GM18505 (cell line): Measurements from ENCODE around the gene GLCE.

Experiments used
- ATAC-seq: cut with Tn5 transposase; IDR thresholded peaks from one replicate; pipeline ENCODE4 v1.9.1; 2021; ENCODE audit not compliant: unreplicated experiment
- POLR2A ChIP-seq: IDR thresholded peaks from 4 replicates; pipeline ENCODE4 v1.6.1; 2011; ENCODE audit warnings: borderline replicate concordance; ENCODE audit not compliant: insufficient read depth, insufficient read length; ENCODE audit errors: extremely low read depth

Gene GLCE

GRCh38 chr15:69244798-69245197 is 84.4 kb downstream of the GLCE start:
- ATAC-seq = no peak
- TF ChIP-seq POLR2A = no peak

DNA sequence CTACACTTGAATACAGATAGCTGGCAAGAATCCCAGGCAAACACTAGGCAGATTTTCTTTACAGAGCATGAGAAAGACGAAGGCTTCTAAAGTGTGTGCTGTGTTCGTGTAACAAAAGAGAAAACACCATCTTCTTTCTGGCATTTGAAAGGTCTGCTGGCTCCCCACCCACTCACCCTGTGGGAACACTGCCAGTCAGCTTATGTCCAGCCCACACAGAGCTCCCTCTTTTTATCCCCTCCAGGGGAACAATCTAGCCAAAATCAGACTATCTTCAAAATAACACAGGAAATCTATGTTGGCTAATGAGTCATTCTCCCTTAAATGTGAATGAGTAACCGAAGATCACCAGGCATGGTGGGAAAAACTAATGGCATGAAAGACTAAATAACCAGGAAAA is 92.7 kb downstream of the GLCE start:
- TF ChIP-seq POLR2A = no peak
- ATAC-seq = no peak

GRCh38 chr15:69265347-69265955 is 105.0 kb downstream of the GLCE start:
- no peak for ATAC-seq
- no peak for TF ChIP-seq POLR2A

DNA sequence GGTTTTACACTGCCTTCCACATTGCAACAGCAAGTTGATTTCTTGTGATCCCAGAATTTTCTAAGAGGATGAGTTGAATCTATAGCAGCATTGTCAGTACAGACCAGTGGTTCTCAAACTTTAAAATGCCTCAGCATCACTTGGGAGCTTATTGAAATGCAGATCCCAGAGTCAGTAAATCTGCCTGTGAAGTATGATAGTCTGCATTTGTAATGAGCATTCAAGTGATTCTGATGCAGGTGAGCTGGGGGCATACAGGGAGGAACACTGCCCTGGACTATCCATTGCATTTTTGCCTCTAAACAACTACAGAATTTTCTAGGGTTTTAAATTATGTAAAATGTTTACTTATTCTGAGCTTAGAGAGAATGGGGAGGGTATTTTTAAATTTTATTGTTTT is 110.8 kb downstream of the GLCE start:
- no peak for ATAC-seq

DNA sequence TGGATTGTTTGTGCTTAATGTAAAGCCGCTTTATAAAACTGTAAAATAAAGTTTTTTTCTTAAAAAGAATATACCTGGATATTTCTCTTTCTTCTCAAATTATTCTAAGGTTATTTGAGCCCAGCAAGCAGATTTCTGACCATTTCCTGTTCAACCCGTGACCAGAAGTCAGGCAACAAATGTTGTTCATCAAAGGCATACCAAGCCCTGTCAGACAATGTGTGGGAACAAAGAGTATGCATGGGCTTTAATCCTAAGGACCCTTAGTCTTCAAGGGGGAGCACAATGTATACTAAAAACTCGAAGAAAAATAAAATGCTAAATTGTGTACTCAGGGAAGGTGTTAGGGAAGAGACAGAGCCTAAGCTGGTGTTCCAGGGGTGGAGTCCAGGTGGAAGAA is 111.7 kb downstream of the GLCE start:
- no peak for ATAC-seq
- no peak for TF ChIP-seq POLR2A

More for the DNA sequence above, 110.8 kb downstream of the GLCE start:
- no peak for TF ChIP-seq POLR2A

DNA sequence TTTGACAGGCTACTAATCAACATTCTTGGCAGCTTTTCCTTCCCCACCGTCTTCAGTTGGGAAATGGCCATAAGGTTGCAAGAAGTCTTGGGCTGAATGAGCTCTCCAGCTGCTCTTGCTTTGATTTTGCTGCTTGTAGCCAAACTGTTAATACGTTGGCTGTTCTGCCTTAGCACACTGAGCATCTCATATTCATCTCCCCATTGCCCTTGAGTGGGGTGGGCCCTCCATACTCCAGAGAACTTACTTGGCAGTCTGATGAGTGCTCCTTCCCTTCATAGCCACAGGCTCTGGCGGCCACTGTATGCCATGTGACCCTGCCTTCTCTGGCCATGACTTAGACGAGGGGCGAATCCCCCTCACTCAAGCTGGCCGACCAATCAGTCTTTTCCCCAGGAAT is 112.5 kb downstream of the GLCE start:
- ATAC-seq = no peak
- TF ChIP-seq POLR2A = no peak

DNA sequence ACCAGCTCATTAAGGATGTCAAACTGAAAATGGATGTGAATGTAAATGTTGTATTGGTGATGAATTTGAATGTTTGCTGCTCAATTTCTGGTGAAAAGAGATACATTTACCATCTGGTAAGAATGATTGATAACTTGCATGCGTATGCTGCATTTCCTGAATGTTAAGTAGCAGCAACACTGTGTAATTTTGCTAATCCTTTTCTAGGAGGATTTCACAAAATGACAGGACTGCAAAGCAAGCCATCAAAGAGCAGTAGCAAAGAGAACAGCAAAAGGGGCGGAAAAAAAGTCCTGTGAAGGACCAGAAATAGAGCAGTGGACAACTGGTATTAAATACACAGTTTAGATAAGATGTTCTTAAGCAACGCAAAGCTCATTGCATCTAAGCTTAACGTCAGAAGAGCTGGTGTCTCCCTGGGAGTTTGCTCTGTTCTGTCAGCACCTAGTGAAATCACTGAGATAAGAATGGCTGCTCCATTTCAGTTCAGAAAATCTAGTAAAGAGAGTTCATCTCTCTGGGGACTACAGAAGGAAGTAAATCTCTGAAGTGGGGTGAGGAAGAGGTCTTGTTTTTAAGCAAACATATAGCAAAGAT is 114.7 kb downstream of the GLCE start:
- no peak for ATAC-seq
- TF ChIP-seq POLR2A = no peak

DNA sequence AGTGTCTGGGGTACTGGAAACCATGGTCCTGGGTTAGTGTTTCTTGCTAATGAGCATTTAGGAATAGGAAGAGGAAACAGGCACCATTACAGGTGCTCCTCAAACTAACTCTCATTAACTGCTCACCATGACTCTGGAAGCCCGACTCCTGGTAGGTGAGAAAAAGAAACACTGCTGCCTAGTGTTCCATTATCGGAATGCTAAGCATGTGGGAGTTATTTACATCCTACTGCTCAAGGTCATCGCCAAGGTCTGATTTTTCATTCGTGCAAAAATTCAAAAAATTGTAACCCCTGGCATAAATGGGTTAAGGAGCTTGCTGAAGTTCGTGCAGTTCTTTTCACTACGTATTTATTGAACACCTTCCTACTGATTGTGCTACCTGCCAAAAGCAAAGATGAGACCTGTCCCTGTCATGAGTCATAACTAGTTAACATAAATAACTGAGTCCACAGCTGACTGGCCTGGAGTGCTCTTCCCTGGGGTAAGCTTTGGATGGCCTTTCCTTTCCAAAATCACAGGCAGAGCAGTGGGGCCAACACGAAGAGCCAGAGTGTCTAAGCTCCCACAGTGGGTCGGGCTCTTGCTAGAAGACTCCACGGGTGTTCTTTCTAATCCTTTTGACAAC is 115.6 kb downstream of the GLCE start:
- TF ChIP-seq POLR2A = no peak
- ATAC-seq = no peak

DNA sequence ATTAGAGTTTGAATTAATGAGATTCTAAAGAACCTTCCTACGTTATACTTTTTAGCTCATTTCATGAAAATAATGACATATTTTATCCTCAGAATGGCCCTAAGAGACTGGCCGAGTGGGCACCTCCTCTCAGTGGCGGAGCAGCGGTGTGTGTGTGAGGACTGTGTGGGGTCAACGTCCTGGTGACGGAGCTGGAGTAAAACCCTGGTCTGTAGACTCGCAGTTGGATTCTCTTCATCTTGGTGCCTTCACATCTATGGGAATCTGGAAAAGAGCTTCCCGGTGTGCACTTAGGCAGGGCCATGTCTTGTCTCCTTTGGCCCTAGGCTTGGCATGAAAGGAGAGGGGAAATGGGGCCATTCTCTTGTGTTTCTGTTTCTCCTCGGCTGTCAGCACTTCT is 116.9 kb downstream of the GLCE start:
- TF ChIP-seq POLR2A = no peak
- no peak for ATAC-seq

DNA sequence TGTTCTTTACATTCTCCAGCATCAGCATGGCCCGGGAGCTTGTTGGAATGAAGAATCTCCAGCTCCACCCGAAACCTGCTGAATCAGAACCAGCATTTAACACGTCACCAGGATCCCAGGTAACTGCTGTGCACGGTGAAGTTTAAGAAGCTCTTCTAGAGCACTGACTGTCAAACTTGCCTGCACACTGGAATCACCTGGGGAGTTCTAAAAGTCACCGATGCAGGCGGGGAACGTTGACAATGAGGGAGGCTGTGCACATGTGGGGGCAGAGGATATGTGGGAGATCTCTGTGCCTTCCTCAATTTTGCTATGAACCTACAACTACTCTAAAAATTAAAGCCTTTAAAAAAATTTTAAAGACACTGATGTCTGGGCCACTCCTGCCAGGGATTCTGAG is 119.2 kb downstream of the GLCE start:
- ATAC-seq = no peak

DNA sequence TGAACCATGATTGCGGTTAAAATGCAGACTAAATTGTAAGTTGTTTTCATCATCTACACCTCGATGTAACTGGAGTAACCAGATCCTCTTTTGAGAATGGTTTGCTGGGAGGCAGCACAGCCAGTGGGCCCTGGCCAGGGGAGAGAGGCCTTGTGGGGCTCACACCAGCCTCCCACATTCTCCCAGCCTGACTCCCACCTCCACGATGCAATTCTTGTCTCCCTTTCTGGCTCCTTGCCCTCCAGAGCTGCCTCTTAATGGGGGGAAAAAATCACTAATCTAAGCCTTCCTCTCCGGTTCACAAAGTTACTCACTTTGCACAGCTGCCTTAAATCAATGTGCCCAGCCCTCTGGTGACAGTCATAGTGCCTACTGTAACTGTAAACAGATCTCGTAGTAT is 120.3 kb downstream of the GLCE start:
- TF ChIP-seq POLR2A = no peak
- ATAC-seq = no peak

More for the DNA sequence above, 119.2 kb downstream of the GLCE start:
- no peak for TF ChIP-seq POLR2A

DNA sequence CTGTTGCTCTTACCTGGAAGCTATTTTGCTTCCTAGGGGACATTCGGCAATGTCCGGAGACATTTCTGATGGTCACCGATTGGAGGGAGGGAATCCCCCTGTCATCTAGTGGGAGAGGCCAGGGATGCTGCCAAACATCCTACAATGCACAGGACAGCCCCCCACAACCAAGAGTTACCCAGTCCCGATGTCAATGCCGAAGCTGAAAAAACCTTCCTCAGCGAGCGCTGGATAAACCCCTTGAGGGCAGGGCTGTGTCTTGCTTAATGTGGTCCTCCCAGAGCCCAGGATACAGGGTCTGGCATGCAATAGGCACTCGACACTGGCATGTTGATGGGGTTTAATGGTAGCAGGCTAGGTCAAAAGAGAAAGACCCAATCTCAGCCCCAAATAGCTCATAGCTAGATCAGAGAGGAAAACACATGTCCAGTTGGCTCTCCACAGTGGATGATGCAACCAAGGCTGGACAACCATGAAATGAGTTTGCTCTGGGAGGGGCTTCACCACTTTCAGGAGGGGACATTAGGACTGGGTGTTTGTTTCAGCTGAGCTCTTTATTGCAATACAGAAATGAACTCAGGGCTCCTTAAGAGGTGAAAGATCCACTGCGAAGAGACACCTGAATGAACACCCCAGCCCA is 121.8 kb downstream of the GLCE start:
- no peak for ATAC-seq
- TF ChIP-seq POLR2A = no peak

DNA sequence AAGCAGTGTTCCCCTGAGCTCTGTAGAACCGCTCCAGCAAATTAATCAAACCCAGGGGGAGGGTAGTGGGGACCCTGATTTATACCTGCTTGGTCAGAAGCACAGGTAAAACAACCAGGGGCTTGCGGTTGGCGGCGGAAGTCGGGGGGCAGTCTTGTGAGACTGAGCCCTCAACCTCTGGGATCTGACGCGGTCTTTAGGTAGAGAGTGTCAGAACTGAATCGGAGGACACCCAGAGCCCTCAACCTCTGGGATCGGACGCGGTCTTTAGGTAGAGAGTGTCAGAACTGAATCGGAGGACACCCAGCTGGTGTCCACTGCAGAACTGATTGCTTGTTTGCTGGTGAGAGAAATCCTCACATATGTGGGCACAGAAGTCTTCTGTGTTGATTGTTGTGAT is 125.4 kb downstream of the GLCE start:
- TF ChIP-seq POLR2A = no peak
- ATAC-seq = no peak

GRCh38 chr15:69288011-69288410 is 127.6 kb downstream of the GLCE start:
- ATAC-seq = no peak
- TF ChIP-seq POLR2A = no peak
